GOT3 (cell line): ENCODE data around the gene CST1.
"Not testable (repeated sequence)": the region's sequence is repeated elsewhere in the genome, so short reads cannot be mapped to it uniquely, and the experiment has no call there.

Experiments used
- DNase-seq: peaks from one replicate; lab custom pipeline; 2025; ENCODE audit warnings: mixed read lengths; lab: John Stamatoyannopoulos, UW

CST1 gene

GRCh38 chr20:23755131-23755611 lies 4.4 kb upstream of the CST1 start:
- DNase-seq: not testable (repeated sequence)

DNA sequence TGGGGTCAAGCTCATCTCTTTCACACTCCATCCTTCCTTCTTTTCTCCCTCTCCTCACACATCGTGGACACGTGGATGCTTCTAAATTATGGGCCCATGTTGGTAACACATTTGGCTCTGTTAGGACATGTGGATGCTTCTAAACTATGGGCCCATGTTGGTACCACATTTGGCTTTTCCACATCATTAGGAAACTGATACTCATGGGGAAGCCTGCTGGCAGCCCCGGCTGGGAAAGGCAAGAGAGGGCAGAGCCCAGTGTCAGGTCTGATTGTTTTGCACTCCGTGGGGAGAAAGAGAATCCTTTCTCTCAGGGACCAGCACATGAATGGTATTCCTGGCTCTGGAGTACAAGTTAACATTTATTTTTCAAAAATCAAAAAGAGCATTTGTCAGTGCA lies 4.0 kb upstream of the CST1 start:
- no peak for DNase-seq

- no peak for DNase-seq
Measured at GRCh38 chr20:23753589-23753988, 2.9 kb upstream of the CST1 start.

DNA sequence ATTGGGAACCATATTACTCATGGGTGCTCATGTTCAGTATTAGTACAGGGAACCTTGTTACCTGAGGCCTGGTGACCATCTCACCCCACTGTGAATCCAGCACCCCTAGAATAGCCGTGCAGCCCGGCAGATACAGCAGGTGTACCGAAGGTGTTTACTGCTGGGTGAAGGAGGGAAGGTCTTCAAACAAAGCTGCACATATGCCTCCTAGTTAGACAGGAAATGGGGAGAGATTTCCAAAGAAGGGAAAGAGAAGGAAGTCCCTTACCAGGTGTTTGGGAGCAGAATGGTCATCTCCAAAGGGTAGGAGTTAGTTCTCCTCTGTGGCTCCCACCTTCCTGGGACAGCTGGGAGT lies 2.4 kb upstream of the CST1 start:
- no peak for DNase-seq

DNA sequence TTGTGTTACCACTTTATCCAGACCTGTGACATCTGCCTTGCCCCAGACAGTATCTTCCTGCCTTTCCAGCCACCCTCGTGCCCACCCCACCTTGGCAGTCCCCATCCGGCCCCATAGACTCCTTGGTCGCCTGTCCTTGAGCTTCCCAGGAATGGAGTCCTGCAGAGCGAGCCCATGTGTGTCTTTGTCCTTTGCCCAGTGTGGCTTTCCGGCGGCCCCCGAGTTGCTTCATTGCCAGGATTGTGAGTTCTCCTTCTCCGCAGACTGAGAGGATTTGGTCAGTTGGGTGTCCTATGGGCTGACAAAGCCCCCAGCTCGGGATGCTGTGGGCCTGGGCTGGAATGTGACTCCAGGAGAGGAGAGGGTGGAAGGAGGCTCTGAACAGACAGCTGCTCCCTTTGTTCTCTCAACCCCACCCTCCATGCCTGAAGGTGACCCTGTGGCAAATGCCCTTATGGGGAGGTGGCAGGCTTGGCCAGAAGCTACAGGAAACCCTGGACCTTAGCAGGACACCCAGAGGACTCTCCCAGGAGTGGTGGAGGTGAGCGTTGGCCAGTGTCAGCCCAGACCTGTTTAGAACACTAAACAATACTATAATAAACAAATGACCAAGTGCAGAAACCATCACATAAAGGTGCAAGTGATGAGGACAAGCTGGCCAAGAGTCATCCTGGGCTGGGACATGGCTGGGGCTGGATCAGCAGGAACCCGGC lies 1.9 kb upstream of the CST1 start:
- DNase-seq: no peak

GRCh38 chr20:23752019-23752418 lies 1.3 kb upstream of the CST1 start:
- no peak for DNase-seq

GRCh38 chr20:23749746-23750145 lies 989 bp downstream of the CST1 start:
- DNase-seq: no peak

- not testable (repeated sequence) for DNase-seq
Measured at GRCh38 chr20:23748975-23749374, 1.8 kb downstream of the CST1 start.

DNA sequence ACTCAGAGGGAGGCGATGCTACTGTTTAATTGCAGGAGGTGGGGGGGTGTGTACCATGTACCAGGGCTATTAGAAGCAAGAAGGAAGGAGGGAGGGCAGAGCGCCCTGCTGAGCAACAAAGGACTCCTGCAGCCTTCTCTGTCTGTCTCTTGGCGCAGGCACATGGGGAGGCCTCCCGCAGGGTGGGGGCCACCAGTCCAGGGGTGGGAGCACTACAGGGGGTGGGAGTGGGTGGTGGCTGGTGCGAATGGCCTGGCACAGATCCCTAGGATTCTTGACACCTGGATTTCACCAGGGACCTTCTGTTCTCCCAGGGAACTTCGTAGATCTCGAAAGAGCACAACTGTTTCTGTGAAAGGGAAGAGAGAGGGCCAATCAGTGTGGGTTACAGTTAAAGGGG lies 3.2 kb downstream of the CST1 start:
- DNase-seq: not testable (repeated sequence)

- not testable (repeated sequence) for DNase-seq
Measured at GRCh38 chr20:23747092-23747491, 3.6 kb downstream of the CST1 start.

DNA sequence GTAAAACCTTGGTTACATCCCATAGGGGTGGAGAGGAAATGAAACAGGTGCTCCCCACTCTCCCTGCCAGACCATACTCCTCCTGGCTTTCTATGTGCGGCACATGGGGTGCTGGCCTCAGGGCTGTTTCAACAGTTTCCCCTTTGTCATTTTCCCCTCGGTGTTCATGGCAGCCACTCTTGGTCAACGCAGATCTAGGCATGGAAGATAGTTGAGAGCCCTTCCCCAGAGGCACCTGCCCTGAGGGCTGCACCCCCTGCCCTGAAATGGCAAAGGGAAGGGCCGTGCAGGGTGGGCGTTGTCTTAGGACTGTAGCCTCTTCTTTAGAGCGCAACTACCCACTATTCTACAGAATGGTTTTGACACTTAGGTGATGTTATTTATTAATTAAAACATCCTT lies 4.4 kb downstream of the CST1 start:
- no peak for DNase-seq

- no peak for DNase-seq
Measured at GRCh38 chr20:23745247-23745646, 5.5 kb downstream of the CST1 start.

- no peak for DNase-seq
Measured at GRCh38 chr20:23744817-23745216, 5.9 kb downstream of the CST1 start.

- not testable (repeated sequence) for DNase-seq
Measured at GRCh38 chr20:23735391-23735790, 15.3 kb downstream of the CST1 start.

GRCh38 chr20:23734949-23735348 lies 15.8 kb downstream of the CST1 start:
- DNase-seq: not testable (repeated sequence)

DNA sequence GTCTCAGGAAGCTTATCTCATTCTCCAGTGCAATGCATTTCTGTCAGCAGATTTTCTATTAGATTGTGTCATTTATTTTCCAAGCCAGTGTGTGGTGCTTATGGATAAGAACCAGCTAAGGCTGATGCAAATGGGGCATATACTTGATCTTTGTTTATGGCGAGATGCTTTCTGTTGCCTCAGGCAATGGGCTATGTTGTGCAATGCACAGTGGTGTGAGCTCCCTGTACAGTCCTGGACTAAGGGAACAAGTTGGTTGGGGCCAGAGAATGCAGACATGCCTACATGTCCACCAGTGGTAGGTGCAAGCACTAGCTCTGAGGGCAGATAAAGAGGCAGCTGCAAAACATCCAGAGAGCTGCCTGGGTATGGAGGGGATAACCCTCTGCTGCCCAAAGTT lies 16.3 kb downstream of the CST1 start:
- DNase-seq: not testable (repeated sequence)

- DNase-seq: no peak
Measured at GRCh38 chr20:23727016-23727415, 23.7 kb downstream of the CST1 start.

- DNase-seq: no peak
Measured at GRCh38 chr20:23725102-23725501, 25.6 kb downstream of the CST1 start.

GRCh38 chr20:23723659-23724307 lies 27.0 kb downstream of the CST1 start:
- DNase-seq: not testable (repeated sequence)

DNA sequence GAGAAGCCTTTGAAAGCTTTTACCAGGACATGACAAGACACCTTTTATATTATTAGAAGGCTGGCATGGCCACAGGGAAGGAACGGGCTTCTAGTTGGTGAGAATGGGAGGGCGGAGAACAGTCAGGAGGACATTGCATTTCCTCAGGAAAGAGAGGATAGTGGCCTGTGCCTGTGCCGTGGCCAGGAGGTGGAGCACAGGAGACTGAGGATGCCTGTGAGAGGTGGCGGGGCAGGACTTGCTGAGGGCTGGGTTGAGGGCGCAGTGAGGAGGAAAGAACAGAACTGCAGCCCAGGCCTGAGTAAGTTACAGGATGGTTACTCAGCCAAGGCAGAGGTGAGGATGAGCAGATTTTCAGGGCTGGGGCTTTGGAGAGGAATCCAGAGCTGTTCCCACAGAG lies 27.9 kb downstream of the CST1 start:
- DNase-seq: not testable (repeated sequence)

- DNase-seq: no peak
Measured at GRCh38 chr20:23721962-23722361, 28.8 kb downstream of the CST1 start.

GRCh38 chr20:23719351-23719750 lies 31.4 kb downstream of the CST1 start:
- not testable (repeated sequence) for DNase-seq

- not testable (repeated sequence) for DNase-seq
Measured at GRCh38 chr20:23711778-23712177, 39.0 kb downstream of the CST1 start.

GRCh38 chr20:23710771-23711170 lies 40.0 kb downstream of the CST1 start:
- DNase-seq: no peak
